Neural cell (in vitro differentiated cells): ENCODE results near the gene SLC27A1. TPM values are rescaled to one million over a fixed set of nuclear protein-coding genes. Genes with fewer than 3 reads are reported as not detected.

Experiments used
- H2AFZ ChIP-seq: fragments of 200-600, 300-800 bp; sonication (generic), shearing (Covaris generic); 2 replicates; pipeline ENCODE4 v1.6.0; 2014; ENCODE audit warnings: low read depth, mild to moderate bottlenecking, antibody characterized with exemption, low read length, moderate library complexity
- H3F3A ChIP-seq: fragments of 200-600 bp; shearing (Covaris generic); 2 replicates; pipeline ENCODE4 v1.6.1; 2016; ENCODE audit warnings: mild to moderate bottlenecking, moderate library complexity, mixed read lengths, antibody characterized with exemption, low read length; ENCODE audit not compliant: insufficient read depth, poor library complexity, severe bottlenecking
- H3K27ac ChIP-seq: fragments of 200-600, 300-800 bp; sonication (generic), shearing (Covaris generic); 2 replicates; pipeline ENCODE4 v1.5.1; 2014; ENCODE audit warnings: mild to moderate bottlenecking, low read length, moderate library complexity
- H3K27me3 ChIP-seq: fragments of 300-800, 200-600 bp; sonication (generic), shearing (Covaris generic); 2 replicates; pipeline ENCODE4 v1.6.0; 2014; ENCODE audit warnings: mild to moderate bottlenecking, low read depth, low read length, moderate library complexity; ENCODE audit not compliant: insufficient read depth
- H3K36me3 ChIP-seq: fragments of 300-800, 200-600 bp; sonication (generic), shearing (Covaris generic); 2 replicates; pipeline ENCODE4 v1.5.1; 2014; ENCODE audit warnings: mild to moderate bottlenecking, antibody characterized with exemption, low read length, moderate library complexity; ENCODE audit not compliant: insufficient read depth
- H3K4me2 ChIP-seq: fragments of 300-800, 200-600 bp; sonication (generic), shearing (Covaris generic); 2 replicates; pipeline ENCODE4 v1.6.0; 2014; ENCODE audit warnings: mild to moderate bottlenecking, low read length
- H3K4me3 ChIP-seq: fragments of 300-800, 200-600 bp; sonication (generic), shearing (Covaris generic); 2 replicates; pipeline ENCODE4 v1.5.1; 2014; ENCODE audit warnings: mild to moderate bottlenecking, low read length, moderate library complexity
- H3K79me2 ChIP-seq: fragments of 200-600 bp; shearing (Covaris generic); replicated peaks from 2 replicates; pipeline ENCODE4 v1.6.0; 2014; ENCODE audit warnings: mild to moderate bottlenecking, low read length, moderate library complexity; ENCODE audit not compliant: insufficient read depth
- H3K9ac ChIP-seq: fragments of 300-800, 200-600 bp; sonication (generic), shearing (Covaris generic); 2 replicates; pipeline ENCODE4 v1.6.1; 2016; ENCODE audit warnings: mild to moderate bottlenecking, low read length, mixed read lengths
- H3K9me2 ChIP-seq: fragments of 200-600 bp; shearing (Covaris generic); 2 replicates; pipeline ENCODE4 v1.6.1; 2016; ENCODE audit warnings: mild to moderate bottlenecking, low read length, mixed read lengths; ENCODE audit not compliant: insufficient read depth
- H3K9me3 ChIP-seq: fragments of 200-600, 300-800 bp; sonication (generic), shearing (Covaris generic); 2 replicates; pipeline ENCODE4 v1.6.1; 2016; ENCODE audit warnings: mild to moderate bottlenecking, mixed run types, low read length, moderate library complexity, mixed read lengths
- H4K20me1 ChIP-seq: fragments of 200-600 bp; shearing (Covaris generic); 2 replicates; pipeline ENCODE4 v1.6.1; 2016; ENCODE audit warnings: mild to moderate bottlenecking, mixed run types; ENCODE audit not compliant: insufficient read depth
- CTCF ChIP-seq: fragments of 450-650 bp; IDR thresholded peaks from 2 replicates; pipeline ENCODE4 v1.5.1; 2014; ENCODE audit warnings: antibody characterized with exemption, mild to moderate bottlenecking, moderate library complexity; ENCODE audit not compliant: poor library complexity, severe bottlenecking
- EP300 ChIP-seq: fragments of 450-650 bp; conservative IDR thresholded peaks from 2 replicates; pipeline ENCODE4 v1.6.1; 2014; ENCODE audit warnings: antibody characterized with exemption, mild to moderate bottlenecking, moderate library complexity; ENCODE audit not compliant: poor library complexity, severe bottlenecking
- EZH2 ChIP-seq: fragments of 200-600, 300-800 bp; shearing (Covaris generic), sonication (generic); IDR thresholded peaks from 2 replicates; pipeline ENCODE4 v1.6.1; 2014; ENCODE audit warnings: antibody characterized with exemption, low read length, borderline replicate concordance, mild to moderate bottlenecking; ENCODE audit not compliant: insufficient read depth, poor library complexity, severe bottlenecking
- MXI1 ChIP-seq: fragments of 450-650 bp; conservative IDR thresholded peaks from 2 replicates; pipeline ENCODE4 v1.6.1; 2014; ENCODE audit warnings: antibody characterized with exemption, mild to moderate bottlenecking; ENCODE audit not compliant: poor library complexity, severe bottlenecking
- POLR2AphosphoS5 ChIP-seq: IDR thresholded peaks from 2 replicates; pipeline ENCODE4 v1.6.1; 2012
- RAD21 ChIP-seq: fragments of 450-650 bp; conservative IDR thresholded peaks from 2 replicates; pipeline ENCODE4 v1.6.1; 2014; ENCODE audit warnings: antibody characterized with exemption, mild to moderate bottlenecking, moderate library complexity
- REST ChIP-seq: IDR thresholded peaks from 2 replicates; pipeline ENCODE4 v1.6.1; 2012; ENCODE audit warnings: borderline replicate concordance
- SMC3 ChIP-seq: fragments of 450-650 bp; conservative IDR thresholded peaks from 2 replicates; pipeline ENCODE4 v1.6.1; 2014; ENCODE audit warnings: antibody characterized with exemption, mild to moderate bottlenecking, moderate library complexity; ENCODE audit not compliant: poor library complexity
- TAF1 ChIP-seq: IDR thresholded peaks from 2 replicates; pipeline ENCODE4 v1.6.1; 2012; ENCODE audit warnings: low read depth
- polyA plus RNA-seq: library from polyadenylated mRNA; depleted of rRNA; stranded (reverse); fragments of >200 nt; gene quantifications from 2 replicates; pipeline ENCODE4 v1.2.3, GENCODE V29; 2014

Gene SLC27A1
- polyA plus RNA-seq, 1 donor from 2014 or later: 22.0 TPM

GRCh38 chr19:17524651-17525050 is 54.3 kb downstream of the SLC27A1 start:
- Histone ChIP-seq H3K79me2 (no peaks in the 10 kb centered on the region), H3F3A (no peaks in the 10 kb centered on the region), H3K9ac (no peak overlapping the region), H3K27ac (no peak overlapping the region), H3K9me2 (no peaks in the 10 kb centered on the region), H2AFZ (no peak overlapping the region), H3K9me3 (peaks cover 7% of the 10 kb centered on the region), H3K4me3 (no peak overlapping the region), H3K4me2 (no peak overlapping the region), H3K27me3 (no peaks in the 10 kb centered on the region), H3K36me3 (no peaks in the 10 kb centered on the region), H4K20me1 (no peaks in the 10 kb centered on the region)
- no peak for TF ChIP-seq POLR2AphosphoS5
- TF ChIP-seq SMC3: no peak
- no peak for TF ChIP-seq CTCF
- TF ChIP-seq EP300: no peak
- TF ChIP-seq MXI1: no peak
- TF ChIP-seq TAF1: no peak
- TF ChIP-seq REST: no peak
- no peak for TF ChIP-seq RAD21
- no peak for TF ChIP-seq EZH2

- no peaks in the 10 kb centered on the region for H3F3A ChIP-seq
- no peaks in the 10 kb centered on the region for H3K36me3 ChIP-seq
Observed at GRCh38 chr19:17525141-17525540, 54.8 kb downstream of the SLC27A1 start.

More at GRCh38 chr19:17525141-17525540, 54.8 kb downstream of the SLC27A1 start:
- H3K27me3 ChIP-seq: no peaks in the 10 kb centered on the region
- H3K9me3 ChIP-seq: peaks cover 7% of the 10 kb centered on the region
- no peak overlapping the region for H3K4me3 ChIP-seq
- H3K9ac ChIP-seq: no peak overlapping the region
- no peak overlapping the region for H2AFZ ChIP-seq
- TF ChIP-seq RAD21: no peak
- no peak for TF ChIP-seq TAF1
- TF ChIP-seq MXI1: no peak
- TF ChIP-seq SMC3: no peak
- no peak for TF ChIP-seq EZH2
- no peak for TF ChIP-seq EP300
- no peak for TF ChIP-seq POLR2AphosphoS5
- TF ChIP-seq CTCF: no peak
- no peak for TF ChIP-seq REST
- H3K4me2 ChIP-seq: no peak overlapping the region
- H3K79me2 ChIP-seq: no peaks in the 10 kb centered on the region
- no peak overlapping the region for H3K27ac ChIP-seq
- H3K9me2 ChIP-seq: no peaks in the 10 kb centered on the region
- H4K20me1 ChIP-seq: no peaks in the 10 kb centered on the region
